Measurements from ENCODE around the gene RXRA. TPM values are rescaled to one million over a fixed set of nuclear protein-coding genes. Genes with fewer than 3 reads are reported as not detected.

Gene RXRA
- total and polyA plus RNA-seq, 2 donors (not counting 3 experiments of a cell fraction or from before 2014, with no cell fraction given): 15.4 to 37.4 TPM

DNA sequence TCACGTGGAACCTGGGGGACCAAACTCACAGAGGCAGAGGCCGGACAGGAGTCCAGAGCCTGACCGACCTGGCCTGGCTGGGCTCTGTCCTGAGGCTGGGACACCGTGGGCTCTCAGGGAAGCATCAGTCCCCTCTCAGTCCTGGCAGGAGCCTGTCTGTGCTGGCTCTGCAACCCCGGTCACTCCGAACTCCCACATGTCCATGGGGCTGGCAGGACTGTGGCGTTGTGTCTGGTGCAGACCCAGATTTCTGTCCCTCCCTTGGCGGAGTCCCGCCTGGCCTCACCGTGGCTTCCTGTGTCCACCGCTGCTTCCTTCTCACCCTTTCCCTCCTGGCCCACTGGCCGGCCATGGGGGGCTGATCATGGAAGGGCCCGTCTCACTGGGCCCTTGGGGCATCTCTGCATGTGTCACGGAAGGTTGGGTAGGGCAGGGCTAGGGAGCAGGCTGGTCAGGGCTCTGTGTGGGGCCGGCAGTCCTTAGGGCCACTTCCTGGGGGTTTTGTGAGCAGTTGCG lies 68.8 kb downstream of the RXRA start:
- CTCF ChIA-PET: no interaction called here

DNA sequence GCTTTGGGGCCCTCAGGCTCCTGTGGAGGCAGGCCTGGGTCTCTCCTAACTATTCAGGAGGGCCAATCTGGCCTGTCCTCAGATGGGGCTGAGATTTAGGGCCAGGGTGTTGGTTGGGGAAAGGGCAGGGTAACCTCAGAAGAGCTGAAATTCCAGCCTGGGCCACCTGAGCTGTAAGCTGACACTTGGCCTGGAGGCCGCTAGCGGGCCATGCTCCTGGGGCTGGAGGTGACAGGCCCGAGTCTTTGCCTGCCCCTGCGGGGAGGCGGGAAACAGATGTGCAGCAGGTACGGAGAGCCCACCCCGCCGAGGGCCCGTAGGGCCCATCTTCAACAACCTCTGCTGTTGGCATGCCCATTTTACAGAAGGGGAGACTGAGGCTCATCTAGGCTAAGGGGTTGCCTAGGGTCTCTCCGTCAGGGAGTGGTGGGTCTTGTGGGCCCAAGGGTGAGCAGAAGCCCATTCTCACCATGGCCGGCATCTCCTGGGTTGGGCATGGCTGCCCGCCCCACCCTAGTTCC lies 69.5 kb downstream of the RXRA start:
- H3K9me1 ChIP-seq (replicated peaks; ENCODE audit: control insufficient read depth, extremely low read depth, insufficient read depth, low read length): no peaks in the 10 kb centered on the region
- no peak overlapping the region for H3K9ac ChIP-seq (replicated peaks; ENCODE audit: extremely low read depth, insufficient read depth, low read length)
- no peaks in the 10 kb centered on the region for H3K36me3 ChIP-seq (ENCODE audit: control insufficient read depth in 2 of 2, extremely low read depth in 1 of 2, insufficient read depth in 2 of 2, low read length in 2 of 2)
- H3K27me3 ChIP-seq (ENCODE audit: control insufficient read depth in 2 of 2, insufficient read depth in 2 of 2, low read length in 2 of 2): no peaks in the 10 kb centered on the region
- ChIA-PET CTCF (interaction anchor here (0.9 to 1.9 kb wide), 7 partner anchors 12 to 112 kb away, joined by 3 to 7 read pairs (median 4); no protein-coding TSS in a partner anchor), POLR2A (interaction anchor here (0.6 kb wide), 1 partner anchor 29 kb away, joined by 3 read pairs; no protein-coding TSS in a partner anchor)
- no TSS peak for BruUV-seq (replicated peaks)
- DNase-seq (ENCODE audit: low read depth, low spot score) (no peak), FAIRE-seq (no peak)
- dilution Hi-C loops (cut with MboI; ENCODE audit: extremely low pct_ligation_motif_present, low sequenced_read_pairs): no loop called here
- H3K27ac ChIP-seq (ENCODE audit: insufficient read depth, low read depth, low read length): peak overlapping the region; percentile 26
- peaks cover 39% of the 10 kb centered on the region for H3K79me2 ChIP-seq (ENCODE audit: control insufficient read depth, insufficient read depth, low read length)
- peak overlapping the region; percentile 19 for H3K4me2 ChIP-seq (ENCODE audit: insufficient read depth, low read length)
- H4K20me1 ChIP-seq (replicated peaks; ENCODE audit: control insufficient read depth, extremely low read depth, insufficient read depth, low read length): no peaks in the 10 kb centered on the region
- no peak overlapping the region for H3K4me3 ChIP-seq (replicated peaks in 1 of 3; ENCODE audit: insufficient read depth in 1 of 3, low read depth in 1 of 3, low read length in 3 of 3)
- intact Hi-C loops (cut with micrococcal nuclease): loop anchor here (2.0 to 5.0 kb wide), 3 partner anchors 33 to 55 kb away; no protein-coding TSS in a partner anchor
- no peak overlapping the region for H2AFZ ChIP-seq (ENCODE audit: low read depth, low read length)
- H3K4me1 ChIP-seq (ENCODE audit: control insufficient read depth, extremely low read depth, insufficient read depth, low read length): peaks cover 58% of the 10 kb centered on the region
- H3K9me3 ChIP-seq (replicated peaks; ENCODE audit: control insufficient read depth, insufficient read depth, low read length): no peaks in the 10 kb centered on the region
- TF ChIP-seq, protein P1, sequence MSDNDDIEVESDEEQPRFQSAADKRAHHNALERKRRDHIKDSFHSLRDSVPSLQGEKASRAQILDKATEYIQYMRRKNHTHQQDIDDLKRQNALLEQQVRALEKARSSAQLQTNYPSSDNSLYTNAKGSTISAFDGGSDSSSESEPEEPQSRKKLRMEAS (IDR thresholded peaks at IDR 0.05; ENCODE audit: insufficient read depth, insufficient read length): no peak
- no peak for TF ChIP-seq FOS (IDR thresholded peaks at IDR 0.05; ENCODE audit: borderline replicate concordance, insufficient read depth, low read length)
- TF ChIP-seq, protein P2, sequence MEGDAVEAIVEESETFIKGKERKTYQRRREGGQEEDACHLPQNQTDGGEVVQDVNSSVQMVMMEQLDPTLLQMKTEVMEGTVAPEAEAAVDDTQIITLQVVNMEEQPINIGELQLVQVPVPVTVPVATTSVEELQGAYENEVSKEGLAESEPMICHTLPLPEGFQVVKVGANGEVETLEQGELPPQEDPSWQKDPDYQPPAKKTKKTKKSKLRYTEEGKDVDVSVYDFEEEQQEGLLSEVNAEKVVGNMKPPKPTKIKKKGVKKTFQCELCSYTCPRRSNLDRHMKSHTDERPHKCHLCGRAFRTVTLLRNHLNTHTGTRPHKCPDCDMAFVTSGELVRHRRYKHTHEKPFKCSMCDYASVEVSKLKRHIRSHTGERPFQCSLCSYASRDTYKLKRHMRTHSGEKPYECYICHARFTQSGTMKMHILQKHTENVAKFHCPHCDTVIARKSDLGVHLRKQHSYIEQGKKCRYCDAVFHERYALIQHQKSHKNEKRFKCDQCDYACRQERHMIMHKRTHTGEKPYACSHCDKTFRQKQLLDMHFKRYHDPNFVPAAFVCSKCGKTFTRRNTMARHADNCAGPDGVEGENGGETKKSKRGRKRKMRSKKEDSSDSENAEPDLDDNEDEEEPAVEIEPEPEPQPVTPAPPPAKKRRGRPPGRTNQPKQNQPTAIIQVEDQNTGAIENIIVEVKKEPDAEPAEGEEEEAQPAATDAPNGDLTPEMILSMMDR (IDR thresholded peaks at IDR 0.05; ENCODE audit: extremely low read depth in 1 of 2, insufficient read depth in 1 of 2, low read depth in 1 of 2, low read length in 2 of 2): no peak

More for the DNA sequence above, 68.8 kb downstream of the RXRA start:
- DNase-seq (ENCODE audit: low read depth, low spot score) (no peak), FAIRE-seq (no peak)
- peaks cover 58% of the 10 kb centered on the region for H3K4me1 ChIP-seq (ENCODE audit: control insufficient read depth, extremely low read depth, insufficient read depth, low read length)
- H3K4me3 ChIP-seq (replicated peaks in 1 of 3; ENCODE audit: insufficient read depth in 1 of 3, low read depth in 1 of 3, low read length in 3 of 3): no peak overlapping the region
- dilution Hi-C loops (cut with MboI; ENCODE audit: extremely low pct_ligation_motif_present, low sequenced_read_pairs): no loop called here
- intact Hi-C loops (cut with micrococcal nuclease): loop anchor here (5.0 kb wide), 1 partner anchor 33 kb away; no protein-coding TSS in a partner anchor
- H4K20me1 ChIP-seq (replicated peaks; ENCODE audit: control insufficient read depth, extremely low read depth, insufficient read depth, low read length): no peaks in the 10 kb centered on the region
- no peaks in the 10 kb centered on the region for H3K36me3 ChIP-seq (ENCODE audit: control insufficient read depth in 2 of 2, extremely low read depth in 1 of 2, insufficient read depth in 2 of 2, low read length in 2 of 2)
- no peaks in the 10 kb centered on the region for H3K9me3 ChIP-seq (replicated peaks; ENCODE audit: control insufficient read depth, insufficient read depth, low read length)
- TF ChIP-seq MYC (IDR thresholded peaks at IDR 0.05; ENCODE audit: low read depth, low read length) (no peak), POLR2A (IDR thresholded peaks at IDR 0.05; ENCODE audit: low read depth, low read length) (no peak), GATA2 (IDR thresholded peaks at IDR 0.05; ENCODE audit: insufficient read depth, insufficient read length, low read depth, low read length) (no peak), EZH2 (IDR thresholded peaks at IDR 0.05; ENCODE audit: borderline replicate concordance, low read depth, low read length, severe bottlenecking) (no peak), FOS (IDR thresholded peaks at IDR 0.05; ENCODE audit: borderline replicate concordance, insufficient read depth, low read length) (no peak), JUN (IDR thresholded peaks at IDR 0.05; ENCODE audit: borderline replicate concordance, insufficient read depth, insufficient read length, low read depth) (no peak)
- TF ChIP-seq, protein P1 (IDR thresholded peaks at IDR 0.05; ENCODE audit: insufficient read depth, insufficient read length): no peak
- no peak overlapping the region for H3K9ac ChIP-seq (replicated peaks; ENCODE audit: extremely low read depth, insufficient read depth, low read length)
- H3K27me3 ChIP-seq (ENCODE audit: control insufficient read depth in 2 of 2, insufficient read depth in 2 of 2, low read length in 2 of 2): no peaks in the 10 kb centered on the region
- H2AFZ ChIP-seq (ENCODE audit: low read depth, low read length): no peak overlapping the region
- no peaks in the 10 kb centered on the region for H3K9me1 ChIP-seq (replicated peaks; ENCODE audit: control insufficient read depth, extremely low read depth, insufficient read depth, low read length)
- H3K4me2 ChIP-seq (ENCODE audit: insufficient read depth, low read length): no peak overlapping the region
- POLR2A ChIA-PET: no interaction called here
- BruUV-seq (replicated peaks): no TSS peak
- peaks cover 39% of the 10 kb centered on the region for H3K79me2 ChIP-seq (ENCODE audit: control insufficient read depth, insufficient read depth, low read length)
- H3K27ac ChIP-seq (ENCODE audit: insufficient read depth, low read depth, low read length): no peak overlapping the region

Measured in endothelial cell of umbilical vein (primary cell).